Mucosa of descending colon (tissue), 3 donors: Measurements from ENCODE around the gene DAAM1. TPM values are rescaled to one million over a fixed set of nuclear protein-coding genes. Genes with fewer than 3 reads are reported as not detected.

Experiments
- ATAC-seq: fragments of 200-7000 bp; cut with Tn5 transposase; one replicate; pipeline ENCODE4 v1.9.1; 2020; ENCODE audit warnings: mild to moderate bottlenecking, moderate library complexity
- DNase-seq, 3 donors: peaks; one replicate each; pipeline ENCODE4 v3.0.0-alpha.2; 2020
- H3K36me3 ChIP-seq: fragments of 200-600 bp; one replicate; pipeline ENCODE4 v1.8.0; 2021; ENCODE audit warnings: low read depth, mild to moderate bottlenecking
- H3K4me1 ChIP-seq: fragments of 200-600 bp; one replicate; pipeline ENCODE4 v1.8.0; 2021; ENCODE audit warnings: low read depth, mild to moderate bottlenecking
- H3K4me3 ChIP-seq: fragments of 200-600 bp; one replicate; pipeline ENCODE4 v1.8.0; 2021; ENCODE audit warnings: mild to moderate bottlenecking
- H3K9me3 ChIP-seq: fragments of 200-600 bp; one replicate; pipeline ENCODE4 v1.8.0; 2021; ENCODE audit warnings: mild to moderate bottlenecking
- intact Hi-C, 2 donors: fragments of 100-400 bp; cut with DNase I in 1 of 2; cut with micrococcal nuclease in 1 of 2; formaldehyde crosslinking; loops; one replicate each; pipeline versions ENCODE4 v1.11.0 to v1.11.1; 2022; cut with DNase I, micrococcal nuclease
- total RNA-seq, 3 donors: library from RNA; stranded (reverse); fragmentation: NEBNext Ultra II Directional in 2 of 3; extraction: Animal tissue kit (Norgen Biotek cat#: 25700) in 2 of 3; gene quantifications; one replicate each; pipeline versions ENCODE4 v1.2.1 to v1.2.4, GENCODE V29; 2021 to 2023
- TF ChIP-seq, protein P1 (sequence below): fragments of 200-600 bp; IDR thresholded peaks from one replicate; pipeline ENCODE4 v1.8.0; 2022; ENCODE audit warnings: antibody characterized with exemption, mild to moderate bottlenecking
- donor health status: DM: no; HTN: no; CAD: no; lungs with moderate emphysema.
- donor health status: DM: no; HTN: no; CAD: no.
- donor health status: DM: no; HTN: yes; CAD: no.

The DAAM1 gene
- total RNA-seq, 3 donors from 2014 or later, result 41.0 to 85.4 (median 49.6) TPM

DNA sequence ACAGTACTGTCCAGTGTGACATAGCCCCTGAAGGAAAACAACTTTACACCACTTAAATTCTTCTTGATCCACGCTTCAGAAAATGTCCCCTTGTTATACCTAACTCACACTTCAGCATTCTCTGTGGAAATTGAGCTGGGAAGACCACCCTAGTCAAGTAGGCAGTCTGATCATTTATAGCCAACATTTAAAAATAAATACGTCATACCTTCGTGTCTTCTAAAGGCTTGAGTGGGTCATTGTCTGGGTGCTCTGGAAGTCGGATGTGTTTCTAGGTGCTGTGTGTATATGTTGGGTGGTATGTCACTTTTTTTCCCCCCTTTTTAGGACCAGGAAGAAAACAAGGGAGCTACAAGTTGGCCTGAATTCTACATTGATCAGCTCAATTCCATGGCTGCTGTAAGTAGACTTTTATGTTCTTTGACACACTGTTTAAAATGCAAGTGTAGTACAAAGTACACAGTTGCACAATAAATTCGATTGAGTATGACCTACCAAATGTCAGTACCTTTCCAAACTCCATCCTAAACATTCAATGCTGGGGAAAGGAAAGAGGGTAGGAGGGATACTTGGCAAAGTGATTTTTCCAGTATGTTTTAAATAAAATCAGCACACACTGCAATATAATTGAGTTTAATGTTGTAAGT lies 126.6 kb downstream of the DAAM1 start:
- TF ChIP-seq, protein P1, sequence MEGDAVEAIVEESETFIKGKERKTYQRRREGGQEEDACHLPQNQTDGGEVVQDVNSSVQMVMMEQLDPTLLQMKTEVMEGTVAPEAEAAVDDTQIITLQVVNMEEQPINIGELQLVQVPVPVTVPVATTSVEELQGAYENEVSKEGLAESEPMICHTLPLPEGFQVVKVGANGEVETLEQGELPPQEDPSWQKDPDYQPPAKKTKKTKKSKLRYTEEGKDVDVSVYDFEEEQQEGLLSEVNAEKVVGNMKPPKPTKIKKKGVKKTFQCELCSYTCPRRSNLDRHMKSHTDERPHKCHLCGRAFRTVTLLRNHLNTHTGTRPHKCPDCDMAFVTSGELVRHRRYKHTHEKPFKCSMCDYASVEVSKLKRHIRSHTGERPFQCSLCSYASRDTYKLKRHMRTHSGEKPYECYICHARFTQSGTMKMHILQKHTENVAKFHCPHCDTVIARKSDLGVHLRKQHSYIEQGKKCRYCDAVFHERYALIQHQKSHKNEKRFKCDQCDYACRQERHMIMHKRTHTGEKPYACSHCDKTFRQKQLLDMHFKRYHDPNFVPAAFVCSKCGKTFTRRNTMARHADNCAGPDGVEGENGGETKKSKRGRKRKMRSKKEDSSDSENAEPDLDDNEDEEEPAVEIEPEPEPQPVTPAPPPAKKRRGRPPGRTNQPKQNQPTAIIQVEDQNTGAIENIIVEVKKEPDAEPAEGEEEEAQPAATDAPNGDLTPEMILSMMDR, result no peak
- ATAC-seq (peak; percentile 42), DNase-seq (no peak)
- Histone ChIP-seq H3K9me3 (no peaks in the 10 kb centered on the region), H3K36me3 (no peaks in the 10 kb centered on the region), H3K4me3 (no peak overlapping the region), H3K4me1 (no peaks in the 10 kb centered on the region)
- intact Hi-C loops, result loop anchor here in 1 of 2 donors (10.0 kb wide), 1 partner anchor 50 kb away; no protein-coding TSS in a partner anchor

DNA sequence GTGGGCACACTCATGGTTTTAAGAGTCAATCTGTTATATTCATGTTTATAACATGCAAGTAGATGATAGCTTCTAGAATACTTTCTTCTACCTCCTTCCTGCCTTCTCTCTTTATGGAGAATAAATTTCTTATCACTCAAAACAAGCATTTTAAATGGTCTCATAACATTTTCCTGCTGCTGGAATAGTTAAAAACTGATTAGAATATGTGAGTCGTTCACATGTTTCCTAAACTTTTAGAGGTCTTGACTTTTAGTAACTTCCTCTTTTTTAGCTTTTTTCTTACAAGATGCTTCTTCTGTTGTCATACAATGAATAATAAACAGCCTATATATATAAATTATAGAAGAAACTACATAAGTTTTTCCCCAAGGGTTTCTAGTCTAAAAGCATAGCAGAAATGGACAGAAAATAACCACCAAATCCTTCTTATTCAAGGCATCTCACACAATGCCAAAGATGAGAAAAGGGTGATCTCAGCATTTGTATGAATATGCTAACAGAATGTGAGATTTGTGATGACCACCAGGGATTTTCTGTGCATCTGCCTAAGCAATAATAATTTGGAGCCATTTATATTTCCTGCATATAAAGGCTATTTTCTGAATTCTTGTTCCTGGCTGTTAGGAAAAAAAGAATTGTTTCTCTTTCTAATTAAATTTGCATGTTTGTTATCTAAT lies 127.8 kb downstream of the DAAM1 start:
- DNase-seq, result no peak
- intact Hi-C loops, result loop anchor here in 1 of 2 donors (10.0 kb wide), 1 partner anchor 51 kb away; no protein-coding TSS in a partner anchor

DNA sequence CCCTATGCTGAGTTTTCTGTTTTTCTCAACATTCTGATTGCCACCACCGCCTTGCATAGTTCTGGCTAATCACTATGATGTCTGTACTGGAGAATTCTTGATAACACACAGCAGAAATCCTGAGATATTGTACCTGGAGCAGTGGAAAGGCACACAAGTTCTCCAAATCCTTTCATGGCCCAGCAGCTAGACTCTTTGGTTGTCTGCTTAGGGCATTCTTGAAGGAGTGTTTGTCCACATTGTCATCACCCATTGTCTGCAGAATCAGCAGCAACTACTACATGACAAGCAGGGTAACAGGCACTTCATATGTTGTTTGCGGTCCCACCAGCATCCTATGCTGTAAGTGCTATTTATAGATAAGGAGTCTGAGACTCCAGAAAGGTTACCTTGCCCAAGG lies 128.9 kb downstream of the DAAM1 start:
- TF ChIP-seq, protein P1, result no peak
- H3K4me1 ChIP-seq, result no peaks in the 10 kb centered on the region

More for the DNA sequence above, 127.8 kb downstream of the DAAM1 start:
- no peak for ATAC-seq
- no peak overlapping the region for H3K4me3 ChIP-seq
- H3K4me1 ChIP-seq, result no peaks in the 10 kb centered on the region
- TF ChIP-seq, protein P1, result no peak
- H3K36me3 ChIP-seq, result no peaks in the 10 kb centered on the region
- H3K9me3 ChIP-seq, result no peaks in the 10 kb centered on the region

DNA sequence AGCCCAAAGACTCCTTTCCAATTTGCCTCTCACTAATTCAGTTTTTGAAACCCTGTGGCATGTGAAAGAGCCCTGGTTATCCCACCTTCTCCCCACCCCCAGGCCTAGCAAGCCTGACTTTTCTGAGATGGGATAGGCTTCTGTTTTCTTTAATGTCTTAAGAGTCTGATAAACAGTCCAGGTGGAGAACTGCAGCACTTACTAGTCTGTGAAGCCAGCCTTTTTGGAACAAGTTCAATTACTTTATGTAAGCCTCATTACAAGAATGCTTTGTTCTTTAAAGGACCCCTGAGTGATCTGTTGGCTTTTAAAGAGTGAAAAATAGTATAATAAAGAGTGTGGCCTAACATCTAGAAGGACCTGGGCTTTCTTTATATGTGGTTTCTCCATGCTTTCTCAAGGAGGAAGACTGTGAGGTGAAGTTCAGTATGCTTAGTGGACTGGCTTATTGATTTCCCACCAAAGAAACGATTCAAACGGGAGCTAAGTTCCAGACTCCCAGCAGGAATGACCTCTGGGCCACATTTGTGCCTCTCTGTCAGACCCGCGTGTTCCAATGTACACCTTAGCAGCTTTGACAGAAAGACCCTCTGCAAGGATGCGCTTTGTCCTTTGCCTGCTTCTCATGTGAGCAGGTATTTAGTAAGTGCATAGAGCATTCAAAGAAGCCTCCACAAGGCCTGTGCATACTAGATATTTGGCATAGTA lies 129.5 kb downstream of the DAAM1 start:
- ATAC-seq, result no peak

More for the DNA sequence above, 128.9 kb downstream of the DAAM1 start:
- no peak overlapping the region for H3K4me3 ChIP-seq
- DNase-seq (no peak), ATAC-seq (no peak)
- no peaks in the 10 kb centered on the region for H3K9me3 ChIP-seq
- intact Hi-C loops, result loop anchor here in 1 of 2 donors (10.0 kb wide), 1 partner anchor 53 kb away; no protein-coding TSS in a partner anchor
- H3K36me3 ChIP-seq, result no peaks in the 10 kb centered on the region

DNA sequence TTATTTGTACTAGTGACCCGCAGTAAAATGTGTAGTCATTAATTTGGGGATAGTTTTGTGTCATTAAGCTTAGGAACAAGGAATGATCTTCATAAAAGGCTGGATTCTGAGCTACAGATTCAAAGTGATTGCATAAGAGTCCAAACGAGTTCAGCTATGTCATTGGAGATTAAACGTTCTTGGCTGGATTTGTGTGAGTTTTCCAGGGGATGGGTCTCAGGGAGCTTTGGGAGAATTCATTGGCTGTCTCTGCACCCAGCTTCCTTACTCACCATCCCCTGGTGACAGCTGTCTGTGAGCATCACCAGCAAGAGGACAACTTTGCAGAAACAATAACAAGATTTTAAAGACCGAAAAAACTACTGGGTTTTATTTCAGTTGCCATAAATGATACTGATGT lies 130.4 kb downstream of the DAAM1 start:
- H3K9me3 ChIP-seq, result no peaks in the 10 kb centered on the region
- H3K4me1 ChIP-seq, result no peaks in the 10 kb centered on the region

More for the DNA sequence above, 129.5 kb downstream of the DAAM1 start:
- no peak for DNase-seq
- intact Hi-C loops, result loop anchor here in 1 of 2 donors (10.0 kb wide), 1 partner anchor 53 kb away; no protein-coding TSS in a partner anchor
- H3K36me3 ChIP-seq, result no peaks in the 10 kb centered on the region
- no peaks in the 10 kb centered on the region for H3K4me1 ChIP-seq
- TF ChIP-seq, protein P1, result no peak
- H3K9me3 ChIP-seq, result no peaks in the 10 kb centered on the region
- H3K4me3 ChIP-seq, result no peak overlapping the region

More for the DNA sequence above, 130.4 kb downstream of the DAAM1 start:
- Histone ChIP-seq H3K36me3 (no peaks in the 10 kb centered on the region), H3K4me3 (no peak overlapping the region)
- intact Hi-C loops, result loop anchor here in 1 of 2 donors (10.0 kb wide), 1 partner anchor 54 kb away; no protein-coding TSS in a partner anchor
- ATAC-seq (no peak), DNase-seq (no peak)
- TF ChIP-seq, protein P1, result no peak
